NCI-H1048 (cell line): ENCODE measurements around the gene KCNN1.
A peak's percentile ranks its signal among the peaks of the same experiment; 100 is the strongest.
"Not testable (repeated sequence)": the region's sequence is repeated elsewhere in the genome, so short reads cannot be mapped to it uniquely, and the experiment has no call there.

Experiments used
- DNase-seq: peaks from one replicate; lab custom pipeline; 2025; lab: John Stamatoyannopoulos, UW

The KCNN1 gene

GRCh38 chr19:17966550-17967256 is at the start of gene KCNN1:
KCNN1 (plus strand) TSS chr19:17967107; CDS start chr19:17973889, 6,782 bp downstream.
- no peak for DNase-seq

DNA sequence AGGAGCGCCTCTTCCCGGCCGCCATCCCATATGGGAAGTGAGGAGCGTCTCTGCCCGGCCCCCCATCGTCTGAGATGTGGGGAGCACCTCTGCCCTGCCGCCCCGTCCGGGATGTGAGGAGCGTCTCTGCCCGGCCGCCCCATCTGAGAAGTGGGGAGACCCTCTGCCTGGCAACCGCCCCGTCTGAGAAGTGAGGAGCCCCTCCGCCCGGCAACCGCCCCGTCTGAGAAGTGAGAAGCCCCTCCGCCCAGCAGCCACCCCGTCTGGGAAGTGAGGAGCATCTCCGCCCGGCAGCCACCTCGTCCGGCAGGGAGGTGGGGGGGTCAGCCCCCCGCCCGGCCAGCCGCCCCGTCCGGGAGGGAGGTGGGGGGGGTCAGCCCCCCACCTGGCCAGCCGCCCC is 48.8 kb upstream of the KCNN1 start:
- DNase-seq = not testable (repeated sequence)

- DNase-seq = not testable (repeated sequence)
Observed at GRCh38 chr19:17919122-17919521, 47.8 kb upstream of the KCNN1 start.

DNA sequence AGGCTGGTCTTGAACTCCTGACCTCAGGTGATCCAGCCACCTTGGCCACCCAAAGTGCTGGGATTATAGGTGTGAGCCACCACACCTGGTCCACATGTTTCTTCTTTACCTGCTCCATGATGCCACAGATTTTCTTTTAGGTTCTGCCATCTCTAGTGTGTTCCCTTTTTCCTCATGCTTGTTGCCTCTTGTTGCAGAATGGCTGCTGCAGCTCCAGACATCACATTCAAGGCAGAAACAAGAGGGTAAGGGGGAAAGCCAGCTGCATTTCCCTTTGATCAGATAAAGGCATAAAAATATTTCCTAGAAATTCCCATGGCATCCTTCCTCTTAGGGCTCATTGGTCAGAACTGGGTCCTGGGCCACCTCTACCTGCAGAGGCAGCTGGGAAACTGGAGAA is 46.4 kb upstream of the KCNN1 start:
- DNase-seq = no peak

GRCh38 chr19:17922138-17922537 is 44.8 kb upstream of the KCNN1 start:
- no peak for DNase-seq

DNA sequence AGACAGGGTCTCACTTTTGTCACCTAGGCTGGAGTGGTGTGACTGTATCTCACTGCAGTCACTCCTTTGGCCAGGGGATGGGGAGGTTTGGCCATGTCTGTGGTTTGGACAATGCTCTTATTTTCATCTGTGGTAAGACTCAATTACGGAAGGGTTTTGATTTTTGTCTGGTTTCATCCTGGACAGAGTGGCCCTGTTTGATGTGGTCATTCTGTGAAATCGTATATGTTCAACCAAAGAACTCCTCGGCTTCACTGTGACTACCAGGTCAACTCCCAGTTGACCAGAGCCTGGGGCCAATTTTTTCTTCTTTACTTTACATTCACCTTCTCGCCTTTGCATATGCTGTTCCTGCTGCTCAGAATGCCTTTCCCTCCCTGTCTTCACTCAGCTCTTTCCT is 40.9 kb upstream of the KCNN1 start:
- DNase-seq = no peak

DNA sequence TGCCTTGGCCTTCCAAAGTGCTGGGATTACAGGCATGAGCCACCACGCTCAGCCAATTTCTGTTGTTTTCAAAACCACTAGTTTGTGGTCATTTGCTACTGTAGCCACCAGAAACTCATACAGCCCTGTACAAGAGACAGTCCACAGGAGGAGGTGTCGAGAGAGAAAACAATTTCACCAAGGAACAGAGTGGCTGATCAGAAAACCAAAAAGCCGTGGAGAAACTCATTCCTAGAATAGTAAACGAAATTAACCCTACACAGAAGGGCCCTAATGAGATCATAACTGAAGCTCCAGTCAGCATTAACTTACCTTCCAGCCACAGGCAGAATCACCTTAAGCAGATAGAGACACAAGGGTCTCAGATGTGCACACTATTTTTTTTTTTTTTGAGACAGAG is 37.9 kb upstream of the KCNN1 start:
- no peak for DNase-seq

DNA sequence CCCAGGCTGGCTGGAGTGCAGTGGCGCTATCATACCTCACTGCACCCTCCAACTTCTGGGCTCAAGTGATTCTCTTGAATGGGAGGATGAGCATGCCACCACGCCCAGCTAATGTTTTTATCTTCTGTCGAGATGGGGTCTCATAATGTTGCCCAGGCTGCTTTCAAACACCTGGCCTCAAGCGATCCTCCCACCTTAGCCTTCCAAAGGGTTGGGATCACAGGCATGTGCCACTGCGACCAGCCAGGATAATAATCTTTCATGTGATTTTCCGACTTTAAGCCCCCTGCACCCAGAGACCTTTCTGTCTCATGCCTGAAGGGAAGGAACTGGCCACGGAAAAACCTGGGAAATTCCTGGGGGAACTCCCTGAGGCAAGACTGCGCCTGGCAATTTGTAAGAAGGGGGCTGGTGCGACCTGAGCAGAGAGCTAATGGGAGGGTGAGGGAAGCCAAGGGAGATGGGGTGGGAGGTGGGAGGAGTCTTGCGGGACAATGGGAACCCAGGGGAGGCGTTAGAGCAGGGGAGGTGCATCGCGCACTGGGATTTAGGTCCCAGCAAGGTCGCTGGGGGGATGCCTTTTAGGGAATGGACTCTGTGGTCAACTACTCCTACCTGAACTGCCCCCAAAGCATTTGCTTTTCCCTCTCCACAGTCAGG is 35.2 kb upstream of the KCNN1 start:
- no peak for DNase-seq

DNA sequence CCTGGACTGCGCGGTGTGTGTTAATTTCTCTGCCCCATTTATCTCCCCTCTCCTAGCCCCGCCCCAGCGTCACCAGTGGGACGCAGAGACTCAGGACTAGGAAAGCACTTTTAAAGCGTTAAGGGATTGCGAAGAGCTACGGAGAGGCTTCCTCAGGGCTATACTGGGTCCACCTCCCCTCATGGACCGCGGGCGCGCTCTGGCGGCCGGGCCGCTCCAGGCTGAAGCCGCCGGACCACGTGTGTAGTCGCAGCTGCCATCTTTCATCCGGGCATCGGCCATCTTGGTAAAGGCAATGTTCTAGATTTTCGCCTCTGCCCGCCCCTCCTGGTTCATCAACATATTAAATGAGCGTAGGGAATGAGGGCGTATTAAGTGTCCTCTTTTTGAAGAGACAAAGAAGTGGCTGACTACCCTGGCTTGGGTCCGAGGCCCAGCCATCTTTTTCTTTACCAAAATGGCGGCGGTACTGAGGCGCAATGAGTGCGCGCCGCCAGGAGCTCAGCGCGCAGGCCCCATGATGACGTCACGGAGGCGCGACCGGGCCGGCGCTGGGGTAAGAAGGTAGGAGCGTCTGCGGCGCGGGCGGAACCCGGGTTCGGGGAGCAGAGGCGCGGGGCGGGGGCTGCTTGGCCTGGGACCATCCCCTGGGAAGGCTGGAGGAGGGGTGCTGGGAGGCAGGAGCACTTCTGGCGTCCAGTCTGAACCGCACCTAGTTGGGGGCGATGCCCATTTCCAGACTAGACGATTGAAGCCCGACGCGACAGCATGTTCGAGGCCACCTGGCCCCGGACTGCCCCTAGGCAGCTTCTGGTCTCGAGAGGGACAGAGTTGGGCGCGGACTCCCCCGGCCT is 34.2 kb upstream of the KCNN1 start, which contains the start of gene CCDC124:
Gene CCDC124, plus strand, starts transcription at position 531 of the 854 bp plus-strand sequence. CDS start 3,406 bp downstream, outside the sequence.
- peak; percentile 64 for DNase-seq

DNA sequence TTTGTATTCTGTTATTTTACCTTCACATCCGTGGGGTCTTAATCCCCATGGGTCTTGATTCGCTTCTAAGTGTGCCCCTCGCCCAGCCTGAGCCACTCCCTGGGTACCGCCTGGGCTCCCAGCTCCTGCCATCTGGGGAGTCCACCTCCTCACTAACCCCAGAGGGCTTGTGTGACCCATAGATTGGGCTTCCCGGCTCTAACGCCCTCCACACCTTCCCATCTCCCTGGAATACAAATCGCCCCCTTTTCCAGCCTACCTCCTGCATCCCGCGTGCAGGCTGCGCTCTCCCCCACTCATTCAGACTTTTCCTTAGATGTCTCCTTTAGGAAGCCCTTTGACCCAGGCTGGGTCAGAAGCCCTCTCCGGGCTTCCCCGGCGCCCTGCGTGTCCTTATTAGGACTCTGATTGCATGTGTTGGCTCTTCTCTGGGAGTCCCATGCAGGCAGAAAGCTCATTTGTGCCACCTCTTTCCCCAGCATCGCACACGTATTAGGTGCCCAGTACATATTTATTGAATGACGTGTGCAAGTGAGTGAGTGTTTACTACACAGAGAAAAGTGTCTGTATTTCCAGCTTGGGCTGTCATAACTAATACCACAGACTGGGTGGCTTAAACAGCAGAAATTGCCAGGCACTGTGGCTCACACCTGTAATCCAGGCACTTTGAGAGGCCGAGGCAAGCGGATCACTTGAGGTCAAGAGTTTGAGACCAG is 33.3 kb upstream of the KCNN1 start:
- no peak for DNase-seq

GRCh38 chr19:17936379-17936778 is 30.5 kb upstream of the KCNN1 start:
- no peak for DNase-seq

GRCh38 chr19:17937371-17937900 is 29.5 kb upstream of the KCNN1 start:
- DNase-seq = no peak

DNA sequence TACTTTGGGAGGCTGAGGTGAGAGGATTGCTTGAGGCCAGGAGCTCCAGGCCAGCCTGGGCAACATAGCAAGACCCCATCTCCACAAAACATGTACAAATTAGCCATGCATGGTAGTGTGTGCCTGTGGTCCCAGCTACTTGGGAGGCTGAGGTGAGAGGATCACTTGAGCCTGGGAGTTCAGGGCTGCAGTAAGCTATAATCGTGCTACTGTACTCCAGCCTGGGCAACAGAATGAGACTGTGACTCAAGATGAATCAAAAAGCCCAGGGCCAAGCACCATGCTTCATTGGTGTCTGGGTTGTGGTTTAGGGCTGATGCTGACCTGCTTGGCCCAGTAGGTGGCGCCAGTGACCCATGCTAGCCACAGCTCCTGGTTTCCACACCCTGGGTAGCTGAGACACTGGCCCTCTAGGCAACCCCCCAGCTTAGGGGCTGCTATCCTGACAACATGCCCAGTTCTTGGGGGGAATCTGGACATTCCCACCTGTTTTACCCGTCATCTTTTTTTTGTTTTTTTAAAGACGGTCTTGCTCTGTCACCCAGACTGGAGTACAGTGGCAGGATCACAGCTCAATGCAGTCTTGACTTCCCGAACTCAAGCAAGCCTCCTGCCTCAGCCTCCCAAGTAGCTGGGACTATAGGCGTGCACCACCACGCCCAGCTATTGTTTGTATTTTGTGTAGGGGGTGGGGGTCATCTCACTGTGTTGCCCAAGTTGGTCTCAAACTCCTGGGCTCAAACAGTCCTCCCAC is 28.6 kb upstream of the KCNN1 start:
- peak; percentile 16 for DNase-seq

GRCh38 chr19:17942181-17942580 is 24.7 kb upstream of the KCNN1 start:
- DNase-seq = no peak

- no peak for DNase-seq
Observed at GRCh38 chr19:17942582-17943273, 24.2 kb upstream of the KCNN1 start.

DNA sequence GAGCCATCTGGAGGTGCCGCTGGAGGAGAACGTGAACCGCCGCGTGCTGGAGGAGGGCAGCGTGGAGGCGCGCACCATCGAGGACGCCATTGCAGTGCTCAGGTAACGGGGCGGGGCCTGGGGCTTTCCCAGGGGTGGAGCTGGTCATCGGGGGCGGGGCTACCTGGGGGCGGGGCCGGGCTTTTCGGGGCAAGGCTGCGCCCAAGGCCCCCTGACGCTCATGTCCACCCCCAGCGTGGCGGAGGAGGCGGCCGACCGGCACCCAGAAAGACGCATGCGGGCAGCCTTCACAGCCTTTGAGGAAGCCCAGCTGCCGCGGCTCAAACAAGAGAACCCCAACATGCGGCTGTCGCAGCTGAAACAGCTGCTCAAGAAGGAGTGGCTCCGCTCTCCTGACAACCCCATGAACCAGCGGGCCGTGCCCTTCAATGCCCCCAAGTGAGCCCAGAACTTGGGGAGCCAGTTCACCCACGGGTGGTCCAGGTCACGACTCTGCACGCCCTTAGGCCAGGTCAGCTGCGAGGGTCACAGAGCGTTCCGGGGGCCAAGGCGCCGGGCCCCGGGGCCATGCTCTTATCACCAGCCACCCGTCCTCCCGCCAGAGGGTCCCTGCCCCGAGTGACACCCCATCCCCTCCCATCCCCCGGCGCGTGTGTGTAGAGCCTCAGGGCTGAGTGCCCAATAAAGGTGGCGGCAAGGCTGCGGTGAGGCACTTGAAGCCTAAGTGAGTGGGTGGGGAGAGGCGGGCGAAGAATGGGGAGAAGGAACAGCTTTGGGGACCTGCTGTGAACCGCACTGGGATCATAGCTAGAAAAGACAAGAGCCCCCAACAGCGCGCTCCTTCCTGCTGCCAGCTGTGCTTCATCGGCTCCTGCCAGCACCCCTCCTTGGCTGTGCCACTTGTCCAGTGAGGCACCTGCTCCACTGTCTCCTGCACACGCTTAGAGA is 23.4 kb upstream of the KCNN1 start:
- DNase-seq = no peak

DNA sequence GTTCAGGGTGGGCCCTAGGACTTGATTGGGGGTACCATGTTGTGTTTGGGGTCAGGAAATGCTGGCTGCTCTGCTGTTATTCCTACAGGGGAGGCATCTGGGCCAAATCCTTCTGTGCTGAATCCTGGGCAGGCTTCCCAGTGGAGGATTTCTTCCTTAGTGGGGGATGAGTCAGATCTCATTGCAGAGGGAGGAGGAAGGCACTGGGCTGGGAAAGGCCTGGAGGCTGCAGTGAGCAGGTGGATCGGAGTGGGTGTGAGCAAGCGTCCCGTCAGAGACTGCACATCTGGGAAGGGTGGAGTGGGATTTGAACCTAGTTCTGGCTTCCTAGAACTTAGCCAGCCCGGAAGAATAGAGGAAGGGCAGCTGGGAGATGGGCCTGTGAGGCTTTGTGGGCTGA is 22.6 kb upstream of the KCNN1 start:
- DNase-seq = no peak

DNA sequence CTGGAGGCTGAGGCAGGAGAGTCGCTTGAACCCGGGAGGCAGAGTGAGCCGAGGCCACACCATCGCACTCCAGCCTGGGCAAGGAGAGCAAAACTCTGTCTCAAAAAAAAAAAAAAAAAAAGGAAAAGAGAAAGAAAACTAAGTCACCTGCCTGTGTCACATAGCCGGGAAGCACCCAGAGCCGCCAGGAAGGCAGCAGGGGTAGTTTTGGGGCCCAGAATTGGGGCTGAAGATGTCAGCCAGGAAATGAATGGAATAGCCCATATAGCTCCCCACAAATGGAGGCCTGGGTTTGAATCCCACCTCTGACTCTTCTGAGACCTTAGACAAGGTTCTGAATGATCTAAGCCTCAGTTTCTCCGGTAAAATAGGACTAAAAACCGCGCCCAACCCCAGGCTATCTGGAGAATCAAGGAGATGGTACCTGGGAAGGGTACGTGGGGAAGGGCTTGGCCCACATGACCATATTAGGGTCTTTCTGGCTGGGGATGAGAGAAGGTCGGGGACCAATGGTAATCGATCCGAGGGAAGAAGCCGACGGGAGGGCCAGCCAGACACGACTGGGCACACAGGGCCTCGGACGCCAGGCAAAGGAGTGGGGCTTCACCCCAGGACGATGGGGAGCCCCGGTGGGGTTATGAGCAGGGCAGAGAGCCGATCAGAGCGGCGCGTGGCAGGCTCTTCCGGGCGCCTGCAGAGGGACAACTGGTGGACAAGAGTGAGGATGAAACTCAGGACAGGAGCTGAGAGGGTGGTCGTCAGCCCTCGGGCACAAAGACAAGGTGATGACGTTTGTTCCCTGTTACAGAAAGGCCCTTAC is 19.7 kb upstream of the KCNN1 start:
- DNase-seq = no peak
